Activated CD4-positive, alpha-beta memory T cell treated with anti-CD3 and anti-CD28 coated beads, Interleukin-2, amount 10 ng/mL, durations not matched to agents 7 days and 5 days (primary cell): Measurements from ENCODE around the gene FAM228A. TPM values are rescaled to one million over a fixed set of nuclear protein-coding genes. Genes with fewer than 3 reads are reported as not detected.

Source experiments
- CTCF ChIA-PET: fragments of 350-600 bp; sonication (Branson Sonifier 250); formaldehyde crosslinking; loops from one replicate; lab custom pipeline; 2021; ENCODE audit warnings: antibody characterized with exemption, inconsistent platforms; lab: Charles Lee
- POLR2A ChIA-PET: fragments of 350-600 bp; sonication (Branson Sonifier 250); formaldehyde crosslinking; loops from one replicate; lab custom pipeline; 2021; ENCODE audit warnings: antibody characterized with exemption; lab: Charles Lee
- DNase-seq: peaks from one replicate; pipeline ENCODE4 v3.0.0-alpha.2; 2020
- H3K27ac Mint-ChIP-seq: one replicate; pipeline ENCODE4 v1.8.0; 2021; ENCODE audit warnings: mild to moderate bottlenecking, mixed read lengths
- H3K27me3 Mint-ChIP-seq: one replicate; pipeline ENCODE4 v1.8.0; 2021; ENCODE audit warnings: mixed read lengths
- H3K36me3 Mint-ChIP-seq: one replicate; pipeline ENCODE4 v1.8.0; 2021; ENCODE audit warnings: low read depth, mixed read lengths
- H3K4me1 Mint-ChIP-seq: one replicate; pipeline ENCODE4 v1.8.0; 2021; ENCODE audit warnings: mixed read lengths
- H3K4me3 Mint-ChIP-seq: one replicate; pipeline ENCODE4 v1.8.0; 2021; ENCODE audit warnings: mild to moderate bottlenecking, mixed read lengths
- H3K9me3 Mint-ChIP-seq: one replicate; pipeline ENCODE4 v1.8.0; 2021; ENCODE audit warnings: mixed read lengths
- total RNA-seq, 2 experiments: library from RNA; stranded (reverse); gene quantifications; one replicate each; pipeline ENCODE4 v1.2.3, GENCODE V29; 2021

The FAM228A gene
- total RNA-seq, 2 experiments from 2014 or later = 0.23 TPM; not detected in 1

DNA sequence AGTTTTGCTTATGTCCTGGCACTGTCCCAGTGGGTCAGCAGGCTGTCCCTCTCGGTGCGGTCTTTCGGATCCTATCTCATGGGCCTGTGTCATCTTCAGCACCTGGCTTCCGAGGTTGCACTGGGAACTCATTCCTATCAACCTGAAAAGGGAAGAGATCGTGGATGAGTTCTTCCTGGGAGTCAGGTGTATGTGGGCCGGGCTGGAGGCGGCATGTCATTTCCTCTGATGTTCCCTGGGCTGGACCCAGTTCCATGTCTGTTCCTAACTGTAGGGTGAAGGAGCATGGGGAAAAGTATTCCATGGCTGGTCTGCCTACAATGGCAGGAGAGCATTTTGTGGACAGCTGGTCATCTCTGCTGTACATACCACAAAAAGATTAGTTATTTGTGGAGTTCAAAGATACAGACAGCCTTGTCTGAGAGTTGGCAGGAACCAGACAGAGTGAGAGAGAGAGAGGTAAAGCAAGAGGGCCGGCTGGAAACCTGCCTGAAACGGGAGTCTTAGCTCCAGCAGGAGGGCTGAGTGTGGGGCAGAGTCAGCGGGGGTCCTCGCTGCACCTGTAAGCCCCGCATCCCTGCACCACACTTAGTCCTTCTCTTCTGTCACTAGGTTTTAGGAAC lies 25.2 kb downstream of the FAM228A start:
- POLR2A ChIA-PET = no interaction called here
- Mint-ChIP-seq H3K9me3 (no peaks in the 10 kb centered on the region), H3K27me3 (no peaks in the 10 kb centered on the region), H3K27ac (no peak overlapping the region), H3K4me1 (no peaks in the 10 kb centered on the region), H3K36me3 (peaks cover 36% of the 10 kb centered on the region), H3K4me3 (no peak overlapping the region)
- CTCF ChIA-PET = no interaction called here
- no peak for DNase-seq

GRCh38 chr2:24200799-24201198 lies 25.9 kb downstream of the FAM228A start:
- H3K4me1 Mint-ChIP-seq = no peaks in the 10 kb centered on the region
- no peaks in the 10 kb centered on the region for H3K9me3 Mint-ChIP-seq
- no peak for DNase-seq
- H3K27me3 Mint-ChIP-seq = no peaks in the 10 kb centered on the region
- no peak overlapping the region for H3K4me3 Mint-ChIP-seq
- peaks cover 39% of the 10 kb centered on the region for H3K36me3 Mint-ChIP-seq
- ChIA-PET CTCF (no interaction called here), POLR2A (no interaction called here)
- H3K27ac Mint-ChIP-seq = no peak overlapping the region

GRCh38 chr2:24203029-24203786 lies 28.4 kb downstream of the FAM228A start:
- ChIA-PET CTCF (interaction anchor here (0.7 kb wide), 1 partner anchor 247 kb away, joined by 4 read pairs; no protein-coding TSS in a partner anchor), POLR2A (no interaction called here)
- Mint-ChIP-seq H3K36me3 (peaks cover 40% of the 10 kb centered on the region), H3K4me1 (no peaks in the 10 kb centered on the region), H3K4me3 (no peak overlapping the region), H3K9me3 (no peaks in the 10 kb centered on the region), H3K27me3 (no peaks in the 10 kb centered on the region), H3K27ac (no peak overlapping the region)
- no peak for DNase-seq

DNA sequence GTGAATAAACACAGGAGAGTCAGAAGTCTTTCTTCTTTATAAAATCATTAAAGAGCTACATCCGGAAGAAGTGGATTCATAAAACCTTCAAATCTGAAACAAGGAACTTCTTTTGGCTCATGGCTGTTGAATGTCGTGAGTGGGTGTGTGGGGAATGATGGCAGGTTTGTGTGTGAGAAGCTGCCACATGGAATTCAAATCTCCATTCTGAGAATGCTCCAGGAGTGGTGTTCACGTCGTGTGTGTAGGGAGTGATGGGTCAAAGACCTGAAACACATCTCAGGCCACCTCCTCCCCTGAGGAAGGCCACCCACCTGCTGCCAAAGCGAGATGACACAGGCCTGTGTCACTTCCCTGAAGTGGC lies 28.9 kb downstream of the FAM228A start:
- Mint-ChIP-seq H3K9me3 (no peaks in the 10 kb centered on the region), H3K27me3 (no peaks in the 10 kb centered on the region), H3K27ac (no peak overlapping the region), H3K36me3 (peaks cover 46% of the 10 kb centered on the region), H3K4me1 (no peaks in the 10 kb centered on the region), H3K4me3 (no peak overlapping the region)
- POLR2A ChIA-PET = no interaction called here
- CTCF ChIA-PET = no interaction called here
- no peak for DNase-seq

DNA sequence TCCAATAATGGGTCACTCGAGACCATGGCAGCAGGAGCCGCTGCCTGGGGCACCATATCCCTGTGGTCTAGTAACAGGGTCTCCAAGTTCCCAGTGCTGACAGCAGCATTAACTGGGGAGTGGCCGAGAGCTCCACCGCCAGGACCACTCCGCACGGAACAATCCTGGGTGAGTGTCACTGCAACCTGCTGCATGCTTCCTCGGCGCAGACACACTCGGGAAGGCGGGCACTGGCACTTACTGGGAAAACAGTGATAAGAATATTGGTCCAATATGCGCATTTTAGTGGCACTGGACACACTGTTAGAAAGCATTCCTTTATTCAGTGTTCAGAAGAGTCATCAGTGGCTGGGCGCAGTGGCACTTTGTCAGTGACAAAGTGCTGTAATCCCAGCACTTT lies 29.7 kb downstream of the FAM228A start:
- POLR2A ChIA-PET = no interaction called here
- Mint-ChIP-seq H3K4me3 (no peak overlapping the region), H3K9me3 (no peaks in the 10 kb centered on the region), H3K4me1 (no peaks in the 10 kb centered on the region), H3K27me3 (no peaks in the 10 kb centered on the region), H3K36me3 (peaks cover 53% of the 10 kb centered on the region), H3K27ac (no peak overlapping the region)
- no peak for DNase-seq
- CTCF ChIA-PET = no interaction called here

DNA sequence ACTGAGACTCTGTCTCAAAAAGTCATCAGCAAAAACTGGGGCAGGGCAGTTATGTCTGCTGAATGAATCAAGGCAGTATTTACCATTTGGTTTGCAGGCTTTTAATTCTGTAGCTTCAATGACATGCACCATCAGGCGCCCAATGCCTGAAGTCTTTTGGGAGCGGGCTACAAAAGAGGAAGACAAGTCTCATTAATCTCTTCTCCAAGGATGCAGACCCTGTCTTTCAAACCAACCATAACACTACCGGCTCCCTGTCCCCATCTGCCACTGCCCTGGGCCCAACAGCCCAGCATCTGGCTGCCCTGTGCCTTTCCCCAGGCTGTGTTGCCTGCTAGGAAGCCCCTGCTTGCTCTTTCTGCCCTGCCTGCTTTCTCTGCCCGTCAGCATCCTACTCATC lies 30.3 kb downstream of the FAM228A start:
- Mint-ChIP-seq H3K9me3 (no peaks in the 10 kb centered on the region), H3K27ac (no peak overlapping the region), H3K4me3 (no peak overlapping the region), H3K36me3 (peaks cover 54% of the 10 kb centered on the region), H3K4me1 (no peaks in the 10 kb centered on the region), H3K27me3 (no peaks in the 10 kb centered on the region)
- DNase-seq = no peak
- ChIA-PET CTCF (no interaction called here), POLR2A (no interaction called here)

GRCh38 chr2:24206242-24206641 lies 31.4 kb downstream of the FAM228A start:
- no peak for DNase-seq
- H3K36me3 Mint-ChIP-seq = peaks cover 55% of the 10 kb centered on the region
- H3K9me3 Mint-ChIP-seq = no peaks in the 10 kb centered on the region
- H3K27ac Mint-ChIP-seq = no peak overlapping the region
- H3K27me3 Mint-ChIP-seq = no peaks in the 10 kb centered on the region
- ChIA-PET POLR2A (interaction anchor here (0.6 to 1.2 kb wide), 3 partner anchors 8 to 179 kb away, joined by 3 to 5 read pairs (median 3); no protein-coding TSS in a partner anchor), CTCF (no interaction called here)
- no peaks in the 10 kb centered on the region for H3K4me1 Mint-ChIP-seq
- no peak overlapping the region for H3K4me3 Mint-ChIP-seq

GRCh38 chr2:24206714-24207113 lies 31.9 kb downstream of the FAM228A start:
- H3K4me3 Mint-ChIP-seq = no peak overlapping the region
- no peaks in the 10 kb centered on the region for H3K9me3 Mint-ChIP-seq
- ChIA-PET CTCF (no interaction called here), POLR2A (interaction anchor here (0.6 to 1.2 kb wide), 3 partner anchors 8 to 179 kb away, joined by 3 to 5 read pairs (median 3); no protein-coding TSS in a partner anchor)
- H3K36me3 Mint-ChIP-seq = peaks cover 52% of the 10 kb centered on the region
- H3K27ac Mint-ChIP-seq = no peak overlapping the region
- no peaks in the 10 kb centered on the region for H3K4me1 Mint-ChIP-seq
- no peak for DNase-seq
- no peaks in the 10 kb centered on the region for H3K27me3 Mint-ChIP-seq

DNA sequence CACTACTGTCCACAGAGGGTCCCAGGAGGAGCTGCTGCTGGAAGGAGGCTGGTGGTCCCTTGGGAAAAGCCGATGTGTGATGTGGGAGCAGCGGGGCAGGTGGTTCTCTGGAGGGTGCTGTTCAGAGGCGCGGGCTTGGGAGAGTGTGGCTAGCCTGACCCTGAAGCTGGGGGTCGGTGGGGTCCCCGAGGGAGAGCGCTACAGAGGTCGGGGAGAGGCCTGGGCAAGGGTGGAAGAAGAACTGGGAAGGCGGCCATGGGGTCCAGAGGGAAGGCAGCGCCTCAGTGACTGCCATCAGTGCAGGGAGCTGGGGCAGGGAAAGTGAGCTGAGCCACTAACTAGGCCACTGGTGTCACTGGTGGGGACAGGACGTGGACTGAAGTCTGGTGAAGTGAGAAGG lies 32.5 kb downstream of the FAM228A start:
- CTCF ChIA-PET = no interaction called here
- no peak overlapping the region for H3K4me3 Mint-ChIP-seq
- no peaks in the 10 kb centered on the region for H3K4me1 Mint-ChIP-seq
- no peaks in the 10 kb centered on the region for H3K9me3 Mint-ChIP-seq
- no peaks in the 10 kb centered on the region for H3K27me3 Mint-ChIP-seq
- DNase-seq = no peak
- no peak overlapping the region for H3K27ac Mint-ChIP-seq
- H3K36me3 Mint-ChIP-seq = peaks cover 55% of the 10 kb centered on the region
- POLR2A ChIA-PET = no interaction called here

GRCh38 chr2:24208490-24208889 lies 33.6 kb downstream of the FAM228A start:
- H3K9me3 Mint-ChIP-seq = no peaks in the 10 kb centered on the region
- peaks cover 49% of the 10 kb centered on the region for H3K36me3 Mint-ChIP-seq
- H3K27me3 Mint-ChIP-seq = no peaks in the 10 kb centered on the region
- POLR2A ChIA-PET = no interaction called here
- H3K4me3 Mint-ChIP-seq = no peak overlapping the region
- H3K27ac Mint-ChIP-seq = no peak overlapping the region
- CTCF ChIA-PET = no interaction called here
- DNase-seq = no peak
- no peaks in the 10 kb centered on the region for H3K4me1 Mint-ChIP-seq

- no peak overlapping the region for H3K27ac Mint-ChIP-seq
- no peaks in the 10 kb centered on the region for H3K27me3 Mint-ChIP-seq
- no peak overlapping the region for H3K4me3 Mint-ChIP-seq
- H3K36me3 Mint-ChIP-seq = peaks cover 38% of the 10 kb centered on the region
- ChIA-PET POLR2A (no interaction called here), CTCF (no interaction called here)
- no peaks in the 10 kb centered on the region for H3K4me1 Mint-ChIP-seq
- no peaks in the 10 kb centered on the region for H3K9me3 Mint-ChIP-seq
- no peak for DNase-seq
Observed at GRCh38 chr2:24209389-24210105, 34.7 kb downstream of the FAM228A start.

DNA sequence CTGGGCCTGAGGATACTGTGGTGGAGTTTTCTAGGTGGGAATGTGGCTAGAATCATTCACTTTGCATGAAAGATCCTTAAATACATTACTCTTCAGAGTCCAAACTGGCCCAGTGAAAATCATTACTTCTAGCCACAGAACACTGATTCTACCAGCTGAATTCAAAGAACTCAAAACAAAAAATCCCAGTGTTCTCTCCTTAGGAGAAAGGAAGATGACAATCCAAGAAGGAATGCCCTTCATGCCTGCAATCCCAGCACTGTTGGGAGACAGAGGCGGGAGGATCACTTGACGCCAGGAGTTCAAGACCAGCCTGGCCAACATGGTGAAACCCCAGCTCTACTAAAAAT lies 35.2 kb downstream of the FAM228A start:
- peaks cover 38% of the 10 kb centered on the region for H3K36me3 Mint-ChIP-seq
- no peak overlapping the region for H3K27ac Mint-ChIP-seq
- H3K27me3 Mint-ChIP-seq = no peaks in the 10 kb centered on the region
- POLR2A ChIA-PET = no interaction called here
- H3K4me3 Mint-ChIP-seq = no peak overlapping the region
- H3K4me1 Mint-ChIP-seq = peaks cover 4% of the 10 kb centered on the region
- H3K9me3 Mint-ChIP-seq = no peaks in the 10 kb centered on the region
- no peak for DNase-seq
- CTCF ChIA-PET = no interaction called here

- ChIA-PET POLR2A (no interaction called here), CTCF (no interaction called here)
- DNase-seq = no peak
- Mint-ChIP-seq H3K9me3 (no peaks in the 10 kb centered on the region), H3K36me3 (peaks cover 38% of the 10 kb centered on the region), H3K27me3 (no peaks in the 10 kb centered on the region), H3K27ac (no peak overlapping the region), H3K4me3 (no peak overlapping the region), H3K4me1 (peaks cover 8% of the 10 kb centered on the region)
Observed at GRCh38 chr2:24210723-24211122, 35.9 kb downstream of the FAM228A start.
